HepG2 (cell line): ENCODE results near the gene TMEM178A.

Experiments
- ATF5 ChIP-seq: sonication (generic); formaldehyde crosslinking; IDR thresholded peaks from 2 replicates; pipeline ENCODE4 v1.4.0; 2020; ENCODE audit warnings: mild to moderate bottlenecking, low read depth, missing genetic modification reagents
- DPF2 ChIP-seq: sonication (generic); formaldehyde crosslinking; IDR thresholded peaks from 2 replicates; pipeline ENCODE4 v1.4.0; 2020; ENCODE audit warnings: mild to moderate bottlenecking, low read depth, missing genetic modification reagents, borderline replicate concordance

GRCh38 chr2:39679805-39680204 lies 14.1 kb downstream of the TMEM178A start:
- TF ChIP-seq ATF5 (no peak), DPF2 (CRISPR knock-in tag) (no peak)
